ENCODE data around the gene FANCB. TPM values are rescaled to one million over a fixed set of nuclear protein-coding genes. Genes with fewer than 3 reads are reported as not detected.

FANCB gene
- total and polyA plus RNA-seq, 2 of the 8 experiments (the other 6 are each of a cell fraction or from before 2014, with no cell fraction given): 1.9 to 13.8 TPM

GRCh38 chrX:14829643-14830042 lies 43.2 kb downstream of the FANCB start:
- H3K14ac ChIP-seq (ENCODE audit: insufficient read length): no peak overlapping the region
- H2AFZ ChIP-seq (ENCODE audit: low read length): no peak overlapping the region
- H3K56ac ChIP-seq (replicated peaks; ENCODE audit: insufficient read length, low read depth, low read length): no peak overlapping the region
- H3K27ac ChIP-seq (ENCODE audit: low read depth, low read length): no peak overlapping the region
- no peak overlapping the region for H2AK5ac ChIP-seq (ENCODE audit: low read depth, low read length)
- no peaks in the 10 kb centered on the region for H3K4me1 ChIP-seq (replicated peaks in 1 of 4; ENCODE audit: control insufficient read depth in 3 of 4, insufficient read depth in 4 of 4, low read length in 3 of 4)
- no peak overlapping the region for H2BK120ac ChIP-seq (replicated peaks; ENCODE audit: low read depth, low read length)
- no peak overlapping the region for H4K5ac ChIP-seq (ENCODE audit: insufficient read length, low read depth, low read length)
- WGBS, 2 experiments (ENCODE audit: extremely low coverage in 1 of 2, insufficient coverage in 1 of 2, insufficient read length in 1 of 2, insufficient replicate concordance in 2 of 2, low coverage in 1 of 2, low lambda C conversion rate in 2 of 2, missing lambda C conversion rate in 1 of 2): 75% methylated on average over 1 of the region's 2 CpGs; no CpG with 5 or more reads in 1 of the 2 experiments
- no peaks in the 10 kb centered on the region for H3K23me2 ChIP-seq (ENCODE audit: low read depth, low read length)
- TF ChIP-seq RFX5 (IDR thresholded peaks at IDR 0.05; ENCODE audit: borderline replicate concordance, low read depth, low read length) (no peak), SIRT6 (IDR thresholded peaks at IDR 0.05; ENCODE audit: low read length) (no peak), TCF12 (IDR thresholded peaks at IDR 0.05; ENCODE audit: low read depth, low read length) (no peak), SAP30 (IDR thresholded peaks at IDR 0.05; ENCODE audit: insufficient read depth, insufficient replicate concordance, low read length) (no peak), SUZ12 (IDR thresholded peaks at IDR 0.05; ENCODE audit: low read length) (no peak), HDAC6 (IDR thresholded peaks at IDR 0.05; ENCODE audit: low read depth, low read length) (no peak), ZNF274 (IDR thresholded peaks at IDR 0.05; ENCODE audit: borderline replicate concordance, extremely low read depth, low read length) (no peak), BCL11A (IDR thresholded peaks at IDR 0.05; ENCODE audit: low read depth in 2 of 2, low read length in 2 of 2) (no peak), HDAC2 (IDR thresholded peaks at IDR 0.05; ENCODE audit: borderline replicate concordance in 1 of 2, low read depth in 2 of 2, low read length in 2 of 2) (no peak), KDM1A (IDR thresholded peaks at IDR 0.05; ENCODE audit: borderline replicate concordance, low read length) (no peak), POLR2AphosphoS5 (IDR thresholded peaks at IDR 0.05; ENCODE audit: low read depth, low read length) (no peak), RBBP5 (IDR thresholded peaks at IDR 0.05; ENCODE audit: borderline replicate concordance, low read depth, low read length) (no peak)
- H3K4me3 ChIP-seq (ENCODE audit: extremely low read depth in 1 of 4, insufficient read depth in 2 of 4, low read depth in 3 of 4, low read length in 4 of 4): no peak overlapping the region
- no peak overlapping the region for H2BK12ac ChIP-seq (ENCODE audit: low read depth, low read length)
- ChIA-PET POLR2A (ENCODE audit: partially characterized antibody) (interaction anchor here (1.1 kb wide), 1 partner anchor 8 kb away, joined by 3 read pairs; no protein-coding TSS in a partner anchor), CTCF (ENCODE audit: partially characterized antibody) (no interaction called here)
- H3K18ac ChIP-seq (ENCODE audit: extremely low read depth, low read length): no peak overlapping the region
- H3K9me3 ChIP-seq (ENCODE audit: insufficient read depth in 2 of 2, low read depth in 1 of 2, low read length in 1 of 2): no peaks in the 10 kb centered on the region
- H2BK20ac ChIP-seq (ENCODE audit: low read length): no peak overlapping the region
- H3K23ac ChIP-seq (ENCODE audit: insufficient read length): no peak overlapping the region
- no peak for FAIRE-seq
- H3K27me3 ChIP-seq (replicated peaks in 1 of 4; ENCODE audit: control insufficient read depth in 3 of 4, extremely low read depth in 1 of 4, insufficient read depth in 3 of 4, low read length in 3 of 4): no peaks in the 10 kb centered on the region
- H4K20me1 ChIP-seq (replicated peaks in 1 of 2; ENCODE audit: control insufficient read depth in 1 of 2, insufficient read depth in 2 of 2, low read length in 2 of 2): no peaks in the 10 kb centered on the region
- H3K79me1 ChIP-seq (ENCODE audit: low read depth, low read length): no peaks in the 10 kb centered on the region
- no peak overlapping the region for H3K4me2 ChIP-seq (ENCODE audit: insufficient read depth in 1 of 2, low read depth in 2 of 2, low read length in 2 of 2)
- no peak overlapping the region for H3K9ac ChIP-seq (replicated peaks in 1 of 4; ENCODE audit: extremely low read depth in 1 of 4, low read depth in 3 of 4, low read length in 3 of 4)
- H4K8ac ChIP-seq (ENCODE audit: extremely low read depth, insufficient read depth, low read length): no peak overlapping the region
- DNase-seq (ENCODE audit: low read depth in 1 of 2, low spot score in 2 of 2): no peak
- H3K4ac ChIP-seq (replicated peaks; ENCODE audit: insufficient read length, low read depth, low read length): no peak overlapping the region
- H2BK15ac ChIP-seq (ENCODE audit: low read length): no peak overlapping the region
- no peak overlapping the region for H4K91ac ChIP-seq (replicated peaks; ENCODE audit: insufficient read length, low read length)
- no peaks in the 10 kb centered on the region for H3K79me2 ChIP-seq (ENCODE audit: control insufficient read depth in 1 of 2, insufficient read depth in 2 of 2, low read length in 2 of 2)
- no peaks in the 10 kb centered on the region for H3K36me3 ChIP-seq (ENCODE audit: control insufficient read depth in 2 of 4, insufficient read depth in 4 of 4, low read length in 3 of 4)
- no peak overlapping the region for H2BK5ac ChIP-seq (ENCODE audit: low read depth, low read length)

All from H1 (cell line).